Measurements from ENCODE around the gene VPS4A.

GRCh38 chr16:69319381-69319780, 8.2 kb downstream of the VPS4A start:
- TF ChIP-seq, protein P1, sequence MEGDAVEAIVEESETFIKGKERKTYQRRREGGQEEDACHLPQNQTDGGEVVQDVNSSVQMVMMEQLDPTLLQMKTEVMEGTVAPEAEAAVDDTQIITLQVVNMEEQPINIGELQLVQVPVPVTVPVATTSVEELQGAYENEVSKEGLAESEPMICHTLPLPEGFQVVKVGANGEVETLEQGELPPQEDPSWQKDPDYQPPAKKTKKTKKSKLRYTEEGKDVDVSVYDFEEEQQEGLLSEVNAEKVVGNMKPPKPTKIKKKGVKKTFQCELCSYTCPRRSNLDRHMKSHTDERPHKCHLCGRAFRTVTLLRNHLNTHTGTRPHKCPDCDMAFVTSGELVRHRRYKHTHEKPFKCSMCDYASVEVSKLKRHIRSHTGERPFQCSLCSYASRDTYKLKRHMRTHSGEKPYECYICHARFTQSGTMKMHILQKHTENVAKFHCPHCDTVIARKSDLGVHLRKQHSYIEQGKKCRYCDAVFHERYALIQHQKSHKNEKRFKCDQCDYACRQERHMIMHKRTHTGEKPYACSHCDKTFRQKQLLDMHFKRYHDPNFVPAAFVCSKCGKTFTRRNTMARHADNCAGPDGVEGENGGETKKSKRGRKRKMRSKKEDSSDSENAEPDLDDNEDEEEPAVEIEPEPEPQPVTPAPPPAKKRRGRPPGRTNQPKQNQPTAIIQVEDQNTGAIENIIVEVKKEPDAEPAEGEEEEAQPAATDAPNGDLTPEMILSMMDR (IDR thresholded peaks at IDR 0.05; ENCODE audit: low read depth, low read length) = no peak
- TF ChIP-seq EZH2phosphoT487 (IDR thresholded peaks at IDR 0.05; ENCODE audit: low read depth) = no peak

Measured in OCI-LY3 (cell line).